GM21360 (cell line): Measurements from ENCODE around the gene GLT8D1.
"Not testable (repeated sequence)": the region's sequence is repeated elsewhere in the genome, so short reads cannot be mapped to it uniquely, and the experiment has no call there.

ENCODE experiments used
- ATAC-seq: cut with Tn5 transposase; IDR thresholded peaks from one replicate; pipeline ENCODE4 v1.9.1; 2021; ENCODE audit warnings: mild to moderate bottlenecking, moderate library complexity; ENCODE audit not compliant: unreplicated experiment

The GLT8D1 gene, protein sequence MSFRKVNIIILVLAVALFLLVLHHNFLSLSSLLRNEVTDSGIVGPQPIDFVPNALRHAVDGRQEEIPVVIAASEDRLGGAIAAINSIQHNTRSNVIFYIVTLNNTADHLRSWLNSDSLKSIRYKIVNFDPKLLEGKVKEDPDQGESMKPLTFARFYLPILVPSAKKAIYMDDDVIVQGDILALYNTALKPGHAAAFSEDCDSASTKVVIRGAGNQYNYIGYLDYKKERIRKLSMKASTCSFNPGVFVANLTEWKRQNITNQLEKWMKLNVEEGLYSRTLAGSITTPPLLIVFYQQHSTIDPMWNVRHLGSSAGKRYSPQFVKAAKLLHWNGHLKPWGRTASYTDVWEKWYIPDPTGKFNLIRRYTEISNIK

DNA sequence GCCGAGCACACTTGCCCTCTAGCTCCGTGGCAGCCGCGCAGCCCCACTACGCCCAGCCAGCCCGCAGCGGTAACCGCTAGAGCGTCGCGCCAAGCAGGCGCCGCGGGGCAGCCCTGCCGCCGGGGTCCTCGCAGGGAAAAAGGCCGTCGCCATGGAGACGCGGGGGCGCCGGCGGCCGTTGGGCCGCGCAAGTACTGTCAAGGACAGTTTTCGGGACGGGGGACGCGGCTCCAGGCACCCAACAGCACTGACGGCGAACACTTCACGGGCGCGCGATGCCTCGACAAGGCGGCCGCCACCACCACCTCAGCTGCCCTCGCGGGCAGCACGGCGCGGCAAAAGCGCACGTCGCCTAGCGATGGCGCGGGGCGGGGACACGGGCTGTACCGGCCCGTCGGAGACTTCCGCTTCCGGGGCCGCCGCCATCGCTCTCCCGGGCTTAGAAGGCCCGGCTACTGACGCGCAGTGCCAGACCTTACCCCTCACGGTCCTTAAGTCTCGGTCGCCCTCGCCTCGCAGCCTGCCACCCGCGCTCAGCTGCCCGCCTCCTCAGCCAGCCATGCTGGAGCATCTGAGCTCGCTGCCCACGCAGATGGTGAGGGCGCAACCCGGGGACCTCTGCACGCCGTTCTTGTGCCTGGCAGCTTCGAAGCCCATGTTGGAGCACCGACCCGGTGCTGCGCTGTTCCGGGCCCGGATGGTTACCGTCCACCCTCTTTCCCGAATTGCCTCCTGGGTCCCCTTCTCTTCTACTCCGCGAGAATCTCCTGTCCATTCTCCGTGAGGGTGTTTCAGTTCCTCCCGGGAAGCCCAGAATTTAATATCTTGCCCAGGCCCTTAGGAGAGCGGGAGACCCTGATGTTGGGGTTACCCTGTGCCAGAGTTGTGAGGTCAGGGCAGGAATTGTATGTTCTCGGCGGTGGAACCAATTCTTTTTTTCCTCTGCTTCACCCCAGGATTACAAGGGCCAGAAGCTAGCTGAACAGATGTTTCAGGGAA lies at the start of gene GLT8D1, which contains the start of gene SPCS1:
TSS of gene GLT8D1 (minus strand) at position 104 of the 999 bp plus-strand sequence. CDS start 5,331 bp downstream, outside the sequence.
TSS of gene SPCS1 (plus strand) at position 419 of the 999 bp plus-strand sequence. CDS start at position 560, 141 bp downstream.
- ATAC-seq, result peak; percentile 68

DNA sequence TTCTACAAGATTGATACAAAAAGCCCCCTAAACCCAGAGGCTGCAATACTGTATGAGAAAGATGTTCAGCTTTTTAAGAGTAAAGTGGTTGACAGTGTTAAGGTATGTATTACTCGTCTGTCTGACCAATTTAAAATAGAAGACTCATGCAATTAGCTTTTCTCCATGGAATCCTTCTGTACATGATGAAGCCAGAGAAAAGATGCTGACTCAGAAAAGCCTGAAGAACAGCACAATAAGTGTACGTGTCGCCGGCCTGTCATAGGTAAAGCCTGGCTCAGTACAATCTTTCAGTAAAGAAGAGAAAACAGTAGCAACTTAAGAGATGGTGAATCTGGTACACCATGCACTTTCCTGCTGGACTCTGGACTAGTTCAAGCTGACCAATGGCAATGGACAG lies 48.8 kb upstream of the GLT8D1 start:
- ATAC-seq, result no peak

DNA sequence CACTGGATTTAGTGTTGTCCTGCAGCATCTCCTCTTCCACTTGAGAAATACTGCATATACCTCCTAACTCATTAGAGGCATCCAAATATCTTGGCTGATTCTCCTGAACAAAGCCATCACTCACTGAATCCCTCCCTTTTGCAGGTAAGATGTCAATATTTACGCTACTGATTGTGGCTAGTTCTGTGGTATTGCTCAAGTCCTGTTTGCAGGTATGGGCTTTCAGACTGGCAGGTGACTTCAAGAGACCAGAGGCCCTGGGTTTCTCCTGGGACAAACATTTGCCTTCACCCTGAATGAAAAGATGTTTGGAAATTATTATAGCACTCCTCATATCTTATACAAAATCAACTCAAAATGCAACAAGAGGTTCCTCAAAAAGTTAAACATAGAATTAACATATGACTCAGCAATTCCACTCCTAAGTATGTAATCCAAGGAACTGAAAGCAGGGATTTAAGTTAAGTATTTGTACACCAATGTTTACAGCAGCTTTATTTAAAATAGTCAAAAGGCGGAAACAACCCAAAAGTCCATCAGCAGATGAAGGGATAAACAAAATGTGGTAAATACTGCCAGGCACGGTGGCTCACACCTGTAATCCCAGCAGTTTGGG lies 46.6 kb upstream of the GLT8D1 start:
- ATAC-seq, result no peak

DNA sequence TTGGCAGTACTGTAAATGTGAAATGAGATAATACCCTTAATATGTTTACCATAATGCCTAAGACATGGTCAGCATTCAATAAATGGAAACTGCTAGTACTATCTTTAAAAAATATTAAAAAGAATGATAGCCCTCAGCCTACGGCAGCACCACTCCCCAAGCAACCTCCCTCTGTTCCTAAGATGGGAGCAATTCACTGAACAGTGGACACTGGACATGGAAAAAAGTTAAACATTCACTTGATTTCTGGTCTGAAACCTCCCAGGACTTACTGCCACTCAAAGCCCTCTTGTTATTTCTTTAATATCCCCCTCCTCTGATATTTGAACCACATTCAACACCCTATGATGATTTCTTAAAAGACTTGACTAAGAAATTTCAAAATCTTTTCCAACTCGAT lies 38.1 kb upstream of the GLT8D1 start:
- ATAC-seq, result no peak

DNA sequence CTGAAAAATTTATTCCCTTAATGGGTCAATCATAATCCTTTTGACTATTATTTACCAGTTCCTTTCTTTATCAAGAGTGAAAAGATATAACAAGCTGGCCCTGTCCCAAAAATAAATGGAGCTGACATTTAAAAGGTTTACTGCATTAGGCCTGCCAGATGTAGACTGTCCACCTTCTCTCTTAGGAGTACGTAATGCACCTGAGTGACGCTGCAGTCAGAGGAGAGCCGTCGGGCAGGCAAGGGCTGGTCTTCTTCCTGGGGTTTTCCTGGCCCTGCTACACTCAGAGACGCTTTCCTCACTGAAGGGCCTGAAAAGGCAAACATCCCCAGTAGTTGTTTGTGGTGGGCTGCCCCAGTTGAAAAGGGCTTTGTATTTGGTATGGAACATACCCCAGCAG lies 37.6 kb upstream of the GLT8D1 start:
- no peak for ATAC-seq

DNA sequence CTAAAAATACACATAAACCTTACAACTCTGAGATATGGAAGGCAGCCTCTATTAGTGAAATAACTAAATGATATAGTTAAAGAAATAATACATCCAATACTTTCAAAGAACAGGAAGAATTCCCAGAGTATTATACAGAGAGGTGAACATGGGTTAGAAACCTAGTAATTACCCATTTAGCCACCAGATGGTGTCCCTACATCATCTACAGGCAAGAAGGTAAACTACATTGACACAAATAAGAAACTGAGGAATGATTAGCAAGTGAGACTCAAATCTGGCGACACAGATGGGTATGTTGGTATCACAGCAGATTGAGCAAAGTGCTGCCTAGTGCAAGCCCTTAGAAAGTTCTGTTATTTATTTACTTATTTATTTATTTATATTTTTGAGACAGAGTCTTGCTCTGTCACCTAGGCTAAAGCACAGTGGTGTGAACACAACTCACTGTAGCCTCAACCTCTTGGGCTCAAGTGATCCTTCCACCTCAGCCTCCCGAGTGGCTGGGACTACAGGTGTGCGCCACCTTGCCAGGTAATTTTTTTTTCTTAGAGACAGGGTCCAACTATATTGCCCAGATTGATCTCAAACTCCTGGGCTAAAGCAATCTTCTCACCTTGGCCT lies 36.9 kb upstream of the GLT8D1 start:
- no peak for ATAC-seq

DNA sequence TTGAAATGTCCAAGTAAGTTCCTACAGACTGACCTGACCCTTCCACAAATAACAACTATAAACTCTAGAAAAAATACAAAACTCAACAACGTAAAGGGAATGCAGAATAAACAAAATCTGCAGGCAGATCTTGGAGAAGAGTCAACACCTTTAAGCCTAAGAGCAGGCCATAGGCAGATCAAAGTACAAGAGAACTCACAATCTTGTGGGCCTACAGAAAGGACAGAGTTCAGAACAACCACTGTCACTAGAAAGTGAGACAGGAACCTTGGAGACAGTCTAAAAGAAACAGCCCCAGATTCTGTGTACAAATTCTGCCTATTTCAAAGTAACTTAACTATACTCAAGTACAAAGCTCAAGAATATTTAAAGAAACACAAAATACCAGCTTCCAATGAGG lies 34.1 kb upstream of the GLT8D1 start:
- ATAC-seq, result no peak

DNA sequence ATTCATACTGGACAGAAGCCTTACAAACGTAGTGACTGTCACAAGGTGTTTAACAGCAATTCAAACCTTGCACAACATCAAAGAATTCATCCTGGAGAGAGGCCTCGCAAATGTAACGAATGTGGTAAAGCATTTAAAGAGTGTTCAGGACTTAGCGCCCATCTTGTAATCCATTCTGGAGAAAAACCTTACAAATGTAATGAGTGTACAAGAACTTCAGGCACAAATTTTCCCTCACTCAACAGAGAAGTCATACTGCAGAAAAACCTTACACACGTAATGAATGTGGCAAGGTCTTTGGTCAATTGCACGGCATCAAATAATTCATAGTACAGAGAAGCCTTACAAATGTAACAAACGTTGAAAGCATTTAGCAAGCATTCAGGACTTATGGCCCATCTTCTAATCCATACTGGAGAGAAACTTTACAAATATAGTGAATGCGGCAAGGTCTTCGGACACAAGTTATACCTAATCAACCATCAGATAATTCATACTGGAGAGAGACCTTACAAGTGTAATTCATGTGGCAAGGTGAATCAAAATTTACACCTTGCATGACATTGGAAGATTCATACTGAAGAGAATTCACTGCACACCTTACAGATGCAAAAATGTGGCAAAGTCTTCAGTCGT lies 27.8 kb upstream of the GLT8D1 start:
- ATAC-seq, result no peak

DNA sequence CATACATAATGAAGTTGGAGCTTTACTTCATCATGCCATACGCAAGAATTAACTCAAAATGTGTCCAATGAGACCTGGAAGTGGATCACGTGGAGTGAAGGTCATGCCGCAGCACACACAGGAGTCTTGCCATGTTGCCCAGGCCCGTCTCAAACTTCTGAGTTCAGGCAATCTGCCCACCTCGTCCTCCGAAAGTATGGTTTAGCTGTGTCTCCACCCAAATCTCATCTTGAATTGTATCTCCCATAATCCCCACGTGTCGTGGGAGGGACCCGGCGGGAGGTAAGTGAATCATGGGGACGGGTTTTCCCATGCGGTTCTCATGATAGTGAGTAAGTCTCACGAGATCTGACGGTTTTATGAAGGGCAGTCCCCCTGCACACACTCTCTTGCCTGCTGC lies 26.0 kb upstream of the GLT8D1 start:
- no peak for ATAC-seq

DNA sequence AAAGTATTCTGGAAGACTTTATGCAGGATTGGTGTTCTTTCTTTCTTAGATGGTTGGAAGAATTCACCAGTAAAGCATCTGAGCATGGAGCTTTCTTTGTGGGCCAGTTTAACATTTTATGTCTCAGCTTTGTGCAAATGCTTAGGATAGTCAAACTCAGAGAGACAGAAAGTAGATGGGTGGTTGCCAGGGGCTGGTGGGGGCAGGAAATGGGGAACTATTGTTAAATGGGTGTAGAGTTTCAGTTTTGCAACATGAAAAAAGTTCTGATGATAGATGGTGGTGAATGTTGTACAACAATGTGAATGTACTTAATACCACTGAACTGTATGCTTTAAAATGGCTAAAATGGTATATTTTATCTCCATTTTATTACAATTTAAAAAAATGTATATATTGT lies 25.1 kb upstream of the GLT8D1 start:
- ATAC-seq, result no peak

DNA sequence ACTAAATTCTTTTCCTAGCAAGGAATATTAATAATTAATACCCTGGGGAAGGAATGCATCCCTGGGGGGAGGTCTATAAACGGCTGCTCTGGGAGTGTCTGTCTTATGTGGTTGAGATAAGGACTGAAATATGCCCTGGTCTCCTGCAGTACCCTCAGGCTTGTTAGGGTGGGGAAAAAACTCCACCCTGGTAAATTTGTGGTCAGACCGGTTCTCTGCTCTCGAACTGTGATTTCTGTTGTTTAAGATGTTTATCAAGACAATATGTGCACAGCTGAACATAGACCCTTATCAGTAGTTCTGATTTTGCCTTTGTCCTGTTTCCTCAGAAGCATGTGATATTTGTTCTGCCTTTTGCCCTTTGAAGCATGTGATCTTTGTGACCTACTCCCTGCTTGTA lies 23.2 kb upstream of the GLT8D1 start:
- ATAC-seq, result not testable (repeated sequence)

DNA sequence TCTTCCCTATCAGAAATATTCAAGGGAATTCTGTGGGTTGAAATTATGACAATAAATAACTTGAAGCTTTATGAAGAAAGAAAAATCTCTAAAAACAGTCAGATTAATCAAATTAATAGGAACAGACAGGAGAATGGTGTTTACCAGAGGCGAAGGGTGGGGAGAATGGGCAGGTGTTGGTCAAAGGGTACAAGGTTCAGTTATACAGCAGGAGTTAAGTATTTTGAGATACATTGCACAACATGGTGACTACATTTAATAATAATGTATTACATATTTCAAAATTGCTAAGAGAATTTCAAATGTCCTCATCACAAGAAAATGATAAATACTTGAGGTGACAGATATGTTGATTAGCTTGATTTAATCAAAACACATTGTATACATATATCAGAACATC lies 18.9 kb upstream of the GLT8D1 start:
- ATAC-seq, result no peak

DNA sequence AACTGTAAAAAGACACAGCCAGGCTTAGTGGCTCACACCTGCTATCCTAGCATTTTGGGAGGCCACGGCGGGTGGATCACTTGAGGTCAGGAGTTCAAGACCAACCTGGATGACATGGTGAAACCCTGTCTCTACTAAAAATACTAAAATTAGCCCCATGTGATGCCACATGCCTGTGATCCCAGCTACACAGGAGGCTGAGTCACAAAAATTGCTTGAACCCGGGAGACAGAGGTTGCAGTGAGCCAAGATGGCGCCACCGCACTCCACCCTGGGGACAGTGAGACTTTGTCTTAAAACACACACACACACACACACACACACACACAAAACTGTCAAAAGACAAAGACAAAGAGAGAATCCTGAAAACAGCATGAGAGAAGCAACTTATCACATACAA lies 18.3 kb upstream of the GLT8D1 start:
- no peak for ATAC-seq

DNA sequence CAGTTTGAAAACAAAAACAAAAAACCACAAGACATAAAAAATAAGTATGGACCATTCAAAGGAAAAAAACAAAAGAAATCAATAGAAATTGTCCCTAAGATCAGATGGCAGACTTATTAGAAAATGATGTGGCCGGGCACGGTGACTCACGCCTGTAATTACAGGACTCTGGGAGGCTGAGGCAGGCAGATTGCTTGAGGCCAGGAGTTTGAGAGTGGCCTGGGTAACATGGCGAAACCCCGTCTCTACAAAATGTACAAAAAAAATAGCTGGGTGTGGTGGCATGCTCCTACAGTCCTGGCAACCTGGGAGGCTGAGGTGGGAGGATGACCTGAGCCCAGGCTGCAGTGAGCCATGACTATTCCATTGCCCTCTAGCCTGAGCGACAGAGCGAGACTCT lies 16.9 kb upstream of the GLT8D1 start:
- ATAC-seq, result no peak

DNA sequence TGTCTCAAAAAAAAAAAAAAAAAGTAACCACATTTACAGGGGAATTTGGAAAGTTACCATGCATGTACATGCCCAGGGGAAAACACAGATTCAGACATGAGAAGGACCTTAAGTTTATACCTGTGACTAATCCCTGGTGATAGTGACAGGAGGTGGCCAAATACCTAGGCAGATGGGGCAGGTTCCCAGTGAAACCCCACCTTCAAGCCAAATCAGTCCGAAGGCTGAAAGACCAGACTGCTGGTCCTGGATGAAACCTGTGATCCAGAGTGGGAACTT lies 16.1 kb upstream of the GLT8D1 start:
- ATAC-seq, result no peak

DNA sequence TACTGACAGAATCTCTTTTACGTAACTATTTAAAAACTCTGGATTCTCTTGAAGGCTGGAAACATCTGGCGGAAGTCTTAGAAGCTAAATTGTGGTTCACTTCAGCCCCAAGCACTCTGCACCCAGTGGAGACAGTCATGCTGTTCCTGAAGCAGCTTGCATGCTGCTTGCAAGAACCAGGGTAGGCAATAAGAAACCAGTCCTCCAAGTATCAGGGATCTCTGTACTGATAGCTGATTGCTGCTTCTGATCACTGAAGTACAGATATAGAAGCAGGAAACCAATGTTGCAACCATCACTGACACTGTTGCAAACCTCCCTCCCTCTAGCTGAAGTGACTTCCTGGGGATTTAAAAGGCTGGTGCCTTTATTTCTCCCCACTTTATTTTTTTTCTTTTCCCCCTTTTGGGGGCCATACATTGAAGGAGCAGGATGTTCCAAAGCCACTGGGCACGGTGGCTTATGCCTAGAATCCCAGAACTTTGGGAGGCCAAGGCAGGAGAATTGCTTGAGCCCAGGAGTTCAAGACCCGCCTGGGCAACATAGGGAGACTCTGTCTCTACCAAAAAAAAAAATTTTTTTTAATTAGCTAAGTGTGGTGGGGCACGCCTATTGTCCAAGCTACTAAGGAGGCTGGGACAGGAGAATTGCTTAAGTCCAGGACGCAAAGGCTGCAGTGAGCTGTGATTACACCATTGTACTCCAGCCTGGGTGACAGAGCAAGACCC lies 15.6 kb upstream of the GLT8D1 start:
- ATAC-seq, result peak; percentile 86

DNA sequence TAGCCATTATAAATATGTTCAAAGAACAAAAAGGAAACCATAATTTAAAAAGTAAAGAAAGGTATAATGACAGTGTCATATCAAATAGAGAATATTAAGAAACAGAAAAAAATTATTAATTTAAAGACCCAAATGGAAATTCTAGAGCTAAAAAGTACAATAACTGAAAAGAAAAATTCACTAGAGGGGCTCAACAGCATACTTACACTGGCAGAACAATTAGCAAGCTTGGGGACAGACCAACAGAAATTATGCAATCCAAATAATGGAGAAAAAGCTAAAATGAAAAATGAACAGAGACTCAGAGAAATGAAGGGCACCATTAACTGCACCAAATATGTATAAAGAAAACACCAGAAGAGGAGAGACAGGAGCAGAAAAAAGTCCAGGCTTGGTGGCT lies 14.0 kb upstream of the GLT8D1 start:
- ATAC-seq, result no peak

DNA sequence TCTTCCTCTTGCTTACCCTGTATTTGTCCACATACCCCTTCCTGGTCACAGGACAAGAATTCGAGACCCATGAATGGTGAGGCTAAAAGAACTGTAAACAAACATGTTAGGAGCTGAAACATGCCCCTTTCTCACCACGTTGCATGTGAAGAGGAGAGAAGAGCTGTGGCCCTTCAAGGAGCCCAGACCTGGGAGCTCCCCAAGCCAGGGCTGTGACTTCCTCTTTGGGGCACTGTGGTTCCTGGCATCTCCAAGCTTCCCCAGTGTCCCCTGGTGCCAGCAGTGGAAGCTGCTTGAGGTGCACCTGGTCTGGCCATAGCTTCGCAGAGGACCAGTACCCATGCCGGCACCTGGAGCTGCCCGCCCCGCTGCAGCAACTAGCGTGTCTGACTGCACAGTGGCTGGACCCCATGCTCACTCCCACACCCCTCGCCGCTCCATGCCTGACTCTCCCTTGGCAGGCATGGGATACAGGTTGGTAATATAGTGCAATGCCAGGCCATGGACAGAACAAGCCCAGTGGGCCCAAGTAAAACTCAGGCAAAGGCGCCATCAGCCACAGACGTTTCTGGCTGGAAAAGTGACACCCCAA lies 10.2 kb upstream of the GLT8D1 start:
- no peak for ATAC-seq
